ENCODE data around the gene TRAPPC1. TPM values are rescaled to one million over a fixed set of nuclear protein-coding genes. Genes with fewer than 3 reads are reported as not detected.

The TRAPPC1 gene
- total RNA-seq, 1 donor from 2014 or later = 108 TPM

Other genes starting within 250 kb of the TRAPPC1 start
- gene TP53, start 244.5 kb downstream of the TRAPPC1 start, total RNA-seq = 74.1 TPM
- gene WRAP53, start 243.5 kb downstream of the TRAPPC1 start, total RNA-seq = 8.5 TPM
- gene EFNB3, start 226.7 kb downstream of the TRAPPC1 start, total RNA-seq = 1.6 TPM
- 0.04 TPM for gene DNAH2, start 214.2 kb downstream of the TRAPPC1 start, total RNA-seq
- 16.7 TPM for gene KDM6B, start 97.7 kb downstream of the TRAPPC1 start, total RNA-seq
- gene TMEM88, start 76.9 kb downstream of the TRAPPC1 start, total RNA-seq = 1.7 TPM
- gene NAA38, start 74.4 kb downstream of the TRAPPC1 start, total RNA-seq = 93.3 TPM
- gene CYB5D1, start 73.9 kb downstream of the TRAPPC1 start, total RNA-seq = 7.6 TPM
- 50.7 TPM for gene CHD3, start 43.2 kb downstream of the TRAPPC1 start, total RNA-seq
- gene RNF227, start 15.7 kb downstream of the TRAPPC1 start, total RNA-seq = 2.4 TPM
- gene KCNAB3, start 2.1 kb downstream of the TRAPPC1 start, total RNA-seq = 0.44 TPM
- 15.4 TPM for gene CNTROB, start 260 bp upstream of the TRAPPC1 start, total RNA-seq
- 3.5 TPM for gene GUCY2D, start 70.7 kb upstream of the TRAPPC1 start, total RNA-seq
- gene ALOX15B, start 107.1 kb upstream of the TRAPPC1 start, total RNA-seq = 121 TPM
- 15.0 TPM for gene ALOX12B, start 155.8 kb upstream of the TRAPPC1 start, total RNA-seq
- gene ALOXE3, start 186.6 kb upstream of the TRAPPC1 start, total RNA-seq = 4.0 TPM
- gene HES7, start 192.2 kb upstream of the TRAPPC1 start, total RNA-seq = 0.40 TPM
- 65.0 TPM for gene PER1, start 220.5 kb upstream of the TRAPPC1 start, total RNA-seq
- 20.9 TPM for gene VAMP2, start 231.0 kb upstream of the TRAPPC1 start, total RNA-seq
- 17.5 TPM for gene TMEM107, start 244.4 kb upstream of the TRAPPC1 start, total RNA-seq

All from esophagus mucosa (tissue), 1 donor.